Adrenal gland (tissue), 12 donors: Measurements from ENCODE around the gene MAP3K12. TPM values are rescaled to one million over a fixed set of nuclear protein-coding genes. Genes with fewer than 3 reads are reported as not detected.

Experiments used
- DNase-seq, 7 donors: peaks; one replicate each; pipeline ENCODE4 v3.0.0-alpha.2; 2019 to 2020
- H3K27ac ChIP-seq, 5 donors: fragments of 200-600 bp; sonication (generic) in 4 of 5; 1 replicate in 3 of 5; 2 replicates in 2 of 5; pipeline versions ENCODE4 v1.5.1 to v1.8.0; 2016 to 2020; ENCODE audit warnings: mild to moderate bottlenecking in 1 of 5
- H3K27me3 ChIP-seq: fragments of 200-600 bp; 2 replicates; pipeline ENCODE4 v1.8.0; 2021
- H3K36me3 ChIP-seq, 2 donors: fragments of 200-600 bp; replicated peaks in 1 of 2; 1 replicate in 1 of 2; 2 replicates in 1 of 2; pipeline versions ENCODE4 v1.5.1 to v1.8.0; 2018 to 2022
- H3K4me1 ChIP-seq, 2 donors: fragments of 200-600 bp; replicated peaks in 1 of 2; 1 replicate in 1 of 2; 2 replicates in 1 of 2; pipeline versions ENCODE4 v1.5.1 to v1.8.0; 2018 to 2021
- H3K4me3 ChIP-seq, 4 donors: fragments of 200-600 bp; sonication (generic) in 3 of 4; one replicate each; pipeline ENCODE4 v1.5.1; 2016 to 2018
- H3K9me3 ChIP-seq, 3 donors: fragments of 200-600 bp; sonication (generic) in 1 of 3; replicated peaks in 1 of 3; 1 replicate in 2 of 3; 2 replicates in 1 of 3; pipeline versions ENCODE4 v1.5.1 to v1.8.0; 2016 to 2021
- POLR2A ChIP-seq, 2 donors: fragments of 450-650 bp; IDR thresholded peaks; one replicate each; pipeline ENCODE4 v1.6.1; 2017; ENCODE audit warnings: antibody characterized with exemption in 2 of 2, mild to moderate bottlenecking in 2 of 2, moderate library complexity in 1 of 2
- WGBS, 4 donors: extraction: QIAGEN DNeasy Blood & Tissue Kit in 2 of 4; methylation state at CpG; one replicate each; pipeline versions ENCODE4 v1.1.5 to v1.1.7; 2013 to 2017; 5-methylcytosine and 5-hydroxymethylcytosine counted together
- intact Hi-C, 2 donors: fragments of 100-400 bp; cut with DNase I; formaldehyde crosslinking; loops; one replicate each; pipeline versions ENCODE4 v1.14.1 to v1.15.0; 2022 to 2023
- polyA plus RNA-seq, 3 donors: library from polyadenylated mRNA; stranded (reverse); fragments of 200-250 nt in 2 of 3; fragments of 350-450 nt in 1 of 3; fragmentation: Illumina TruSeq in 1 of 3; extraction: RNeasy Lipid Tissue Mini Kit (QIAGEN cat#74804) in 1 of 3; gene quantifications; one replicate each; pipeline ENCODE4 v1.2.3, GENCODE V29; 2013 to 2014
- total RNA-seq, 9 donors: library from RNA; depleted of rRNA in 4 of 9; stranded (reverse); fragments of >200 nt in 4 of 9; fragments of 120-200 nt in 1 of 9; fragmentation: NEBNext Ultra II Directional in 1 of 9; extraction: Animal tissue kit (Norgen Biotek cat#: 25700) in 1 of 9; gene quantifications; one replicate each; pipeline versions ENCODE4 v1.1.0 to v1.2.4, GENCODE V29; 2013 to 2023
- TF ChIP-seq, protein P1 (sequence below), 6 experiments: fragments of 450-650 bp in 4 of 6; fragments of 200-600 bp in 2 of 6; sonication (generic) in 1 of 6; IDR thresholded peaks; 1 replicate in 5 of 6; 2 replicates in 1 of 6; pipeline versions ENCODE4 v1.5.1 to v1.8.0; 2016 to 2021; ENCODE audit warnings: antibody characterized with exemption in 6 of 6, mild to moderate bottlenecking in 2 of 6, moderate library complexity in 1 of 6
- donor health status: healthy with polysubstance abuse.
- donor health status: Bipolar disorder and iron deficiency.
- donor health status: DM: yes; HTN: yes; CAD: no.
- donor health status: DM: no; HTN: no; CAD: no.
- donor health status: DM: no; HTN: no; CAD: no.
- donor health status: DM: yes; HTN: yes; CAD: no.

MAP3K12 gene
- total and polyA plus RNA-seq, 12 donors, result 6.9 to 85.1 (median 16.9) TPM

DNA sequence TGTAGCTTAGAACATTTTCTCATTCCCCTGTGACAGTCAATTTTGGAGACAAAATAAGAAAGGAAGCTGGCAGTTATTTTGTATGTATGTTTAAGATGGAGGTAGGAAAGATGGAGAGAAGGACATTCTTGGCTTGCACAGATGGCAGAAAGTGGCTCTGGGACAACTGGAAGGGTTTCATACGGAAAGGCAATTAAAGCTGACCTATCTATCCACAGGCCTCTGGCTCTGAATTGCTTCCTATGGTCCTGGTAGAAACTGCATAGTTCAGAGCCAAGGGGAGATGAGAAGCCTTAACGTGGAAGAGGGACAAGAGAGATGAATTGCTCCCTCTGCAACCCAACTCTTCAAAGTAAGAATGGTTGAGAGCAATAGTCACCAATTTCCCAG is 16.0 kb upstream of the MAP3K12 start:
- peaks cover 0 to 87% of the 10 kb centered on the region in 2 donors for H3K36me3 ChIP-seq
- H3K9me3 ChIP-seq, result no peaks in the 10 kb centered on the region
- no peaks in the 10 kb centered on the region for H3K27me3 ChIP-seq
- H3K4me3 ChIP-seq, result no peak overlapping the region
- 67 to 96% (median 89%) methylated on average over 2 of the region's 2 CpGs for WGBS, 4 donors
- H3K4me1 ChIP-seq, result peaks cover 0 to 6% of the 10 kb centered on the region in 2 donors
- no peak overlapping the region for H3K27ac ChIP-seq
- DNase-seq, result no peak
- TF ChIP-seq, protein P1, sequence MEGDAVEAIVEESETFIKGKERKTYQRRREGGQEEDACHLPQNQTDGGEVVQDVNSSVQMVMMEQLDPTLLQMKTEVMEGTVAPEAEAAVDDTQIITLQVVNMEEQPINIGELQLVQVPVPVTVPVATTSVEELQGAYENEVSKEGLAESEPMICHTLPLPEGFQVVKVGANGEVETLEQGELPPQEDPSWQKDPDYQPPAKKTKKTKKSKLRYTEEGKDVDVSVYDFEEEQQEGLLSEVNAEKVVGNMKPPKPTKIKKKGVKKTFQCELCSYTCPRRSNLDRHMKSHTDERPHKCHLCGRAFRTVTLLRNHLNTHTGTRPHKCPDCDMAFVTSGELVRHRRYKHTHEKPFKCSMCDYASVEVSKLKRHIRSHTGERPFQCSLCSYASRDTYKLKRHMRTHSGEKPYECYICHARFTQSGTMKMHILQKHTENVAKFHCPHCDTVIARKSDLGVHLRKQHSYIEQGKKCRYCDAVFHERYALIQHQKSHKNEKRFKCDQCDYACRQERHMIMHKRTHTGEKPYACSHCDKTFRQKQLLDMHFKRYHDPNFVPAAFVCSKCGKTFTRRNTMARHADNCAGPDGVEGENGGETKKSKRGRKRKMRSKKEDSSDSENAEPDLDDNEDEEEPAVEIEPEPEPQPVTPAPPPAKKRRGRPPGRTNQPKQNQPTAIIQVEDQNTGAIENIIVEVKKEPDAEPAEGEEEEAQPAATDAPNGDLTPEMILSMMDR (IDR thresholded peaks at IDR 0.05), result no peak
- no peak for TF ChIP-seq POLR2A (IDR thresholded peaks at IDR 0.05)
- intact Hi-C loops, result loop anchor here in 1 of 2 donors (10.0 kb wide), 1 partner anchor 170 kb away; no protein-coding TSS in a partner anchor

DNA sequence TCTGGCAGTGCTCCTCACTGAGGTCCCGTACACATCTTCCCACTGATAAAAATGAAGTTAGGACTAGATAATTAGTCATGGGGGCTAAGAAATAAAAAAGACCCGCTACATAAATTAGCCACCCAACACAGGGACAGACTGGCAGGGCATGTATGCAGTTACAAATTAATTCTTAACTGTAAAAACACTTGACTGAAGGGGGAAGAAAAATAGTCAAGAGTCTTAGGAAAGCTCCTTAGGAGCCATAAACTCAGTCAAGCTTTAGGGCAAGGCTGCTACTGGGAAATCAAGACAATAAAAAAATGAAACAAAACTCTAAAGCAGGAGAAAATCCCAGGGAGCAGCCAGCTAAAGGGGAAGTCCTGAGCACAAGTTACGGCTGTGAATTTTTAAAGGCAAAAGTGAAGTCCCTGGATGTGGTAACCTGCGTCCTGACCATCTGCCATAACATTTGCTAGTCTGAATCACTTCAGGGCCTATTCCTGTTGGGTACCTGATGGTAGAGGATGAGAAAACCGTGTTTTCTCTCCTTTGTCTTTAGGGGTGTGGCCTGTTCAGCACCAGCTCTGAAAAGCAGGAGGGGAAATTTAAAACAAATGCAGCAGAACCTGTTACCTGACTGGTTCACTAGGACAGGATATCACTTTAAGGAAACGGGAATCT is 15.5 kb upstream of the MAP3K12 start:
- Histone ChIP-seq H3K4me1 (peaks cover 0 to 6% of the 10 kb centered on the region in 2 donors), H3K27me3 (no peaks in the 10 kb centered on the region), H3K9me3 (no peaks in the 10 kb centered on the region), H3K27ac (no peak overlapping the region), H3K36me3 (peaks cover 0 to 84% of the 10 kb centered on the region in 2 donors), H3K4me3 (no peak overlapping the region)
- DNase-seq, result no peak
- WGBS, 4 donors, result 82 to 87% (median 86%) methylated on average over 6 of the region's 6 CpGs
- intact Hi-C loops, result loop anchor here in 1 of 2 donors (10.0 kb wide), 1 partner anchor 170 kb away; no protein-coding TSS in a partner anchor
- TF ChIP-seq, protein P1 (IDR thresholded peaks at IDR 0.05), result no peak
- no peak for TF ChIP-seq POLR2A (IDR thresholded peaks at IDR 0.05)

DNA sequence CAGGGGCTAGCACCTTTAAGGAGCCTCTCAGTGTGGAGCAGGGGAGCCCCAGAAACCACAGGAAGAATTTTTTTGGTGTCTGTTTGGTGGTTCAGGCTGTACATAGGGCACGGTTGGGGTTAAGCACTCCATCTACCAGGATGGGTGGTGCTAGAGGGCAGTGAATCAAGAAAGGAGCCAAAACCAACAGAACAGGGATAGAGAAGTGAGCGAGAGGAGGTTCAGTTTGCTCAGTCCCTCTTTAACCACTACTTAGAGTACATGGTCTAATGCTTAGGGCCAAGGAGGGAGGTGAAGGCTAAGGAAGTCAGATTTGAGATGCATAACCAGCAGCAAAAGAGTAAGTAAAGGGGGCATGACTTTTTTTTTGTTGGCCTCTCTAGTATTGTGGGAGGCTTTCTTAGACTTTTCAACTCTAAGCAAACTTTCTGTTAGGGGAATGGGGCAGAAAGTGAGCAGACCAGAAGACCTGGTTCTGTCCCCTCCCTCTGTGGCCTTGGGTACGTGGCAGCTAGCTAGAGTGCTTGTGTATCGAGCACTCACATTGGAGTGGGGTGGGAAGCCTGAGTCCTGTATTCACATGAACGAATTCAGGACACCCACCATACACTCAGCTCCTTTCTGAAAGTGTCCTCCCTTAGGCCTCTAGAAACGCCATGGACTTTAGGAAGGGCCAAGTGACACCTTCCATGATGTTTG is 14.6 kb upstream of the MAP3K12 start:
- Histone ChIP-seq H3K4me1 (peaks cover 0 to 6% of the 10 kb centered on the region in 2 donors), H3K27me3 (no peaks in the 10 kb centered on the region), H3K4me3 (no peak overlapping the region), H3K9me3 (no peaks in the 10 kb centered on the region), H3K36me3 (peaks cover 0 to 77% of the 10 kb centered on the region in 2 donors), H3K27ac (no peak overlapping the region)
- 82 to 87% (median 82%) methylated on average over 6 of the region's 6 CpGs for WGBS, 4 donors
- no peak for DNase-seq
- TF ChIP-seq, protein P1 (IDR thresholded peaks at IDR 0.05), result no peak
- TF ChIP-seq POLR2A (IDR thresholded peaks at IDR 0.05), result no peak
- intact Hi-C loops, result loop anchor here in 1 of 2 donors (10.0 kb wide), 1 partner anchor 169 kb away; no protein-coding TSS in a partner anchor

DNA sequence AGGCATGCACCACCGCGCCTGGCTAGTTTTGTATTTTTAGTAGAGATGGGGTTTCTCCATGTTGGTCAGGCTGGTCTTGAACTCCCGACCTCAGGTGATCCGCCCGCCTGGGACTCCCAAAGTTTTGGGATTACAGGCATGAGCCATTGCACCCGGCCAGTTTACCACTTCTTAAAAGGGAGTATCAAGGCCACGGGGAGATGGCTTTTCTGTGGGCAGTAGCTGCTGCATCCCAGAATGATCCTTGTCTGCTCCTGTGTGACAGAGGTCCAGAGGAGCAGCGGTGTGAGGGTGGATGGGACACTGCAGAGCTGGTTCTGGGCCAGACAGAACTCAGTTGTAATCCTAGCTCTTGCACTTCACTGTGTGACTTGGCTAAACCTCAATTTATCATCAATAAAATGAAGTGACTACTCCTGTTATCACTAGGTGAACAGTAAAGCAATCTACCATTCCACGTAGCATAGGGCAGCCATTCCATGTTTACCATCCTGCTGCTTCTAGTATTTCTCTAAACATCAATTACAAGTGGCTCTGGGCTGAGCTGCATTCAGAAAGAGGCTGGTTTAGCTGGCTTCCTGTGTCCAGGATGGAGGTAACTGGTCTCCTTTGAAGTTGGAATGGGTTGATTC is 11.0 kb upstream of the MAP3K12 start:
- peaks cover 0 to 71% of the 10 kb centered on the region in 2 donors for H3K36me3 ChIP-seq

More for the DNA sequence above, 11.0 kb upstream of the MAP3K12 start:
- no peak for DNase-seq
- intact Hi-C loops, result loop anchor here in 1 of 2 donors (10.0 kb wide), 1 partner anchor 165 kb away; no protein-coding TSS in a partner anchor
- TF ChIP-seq, protein P1 (IDR thresholded peaks at IDR 0.05), result no peak
- no peak for TF ChIP-seq POLR2A (IDR thresholded peaks at IDR 0.05)
- Histone ChIP-seq H3K27ac (no peak overlapping the region), H3K4me1 (peaks cover 5 to 13% of the 10 kb centered on the region in 2 donors), H3K4me3 (no peak overlapping the region), H3K27me3 (no peaks in the 10 kb centered on the region), H3K9me3 (no peaks in the 10 kb centered on the region)
- WGBS, 4 donors, result 70 to 89% (median 80%) methylated on average over 3 to 9 of the region's 9 CpGs
